Liver (tissue), 3 donors: ENCODE measurements around the gene DNAH8.

Experiments used
- GABPA ChIP-seq, 2 donors: IDR thresholded peaks in 1 of 2; conservative IDR thresholded peaks in 1 of 2; 2 replicates each; pipeline ENCODE4 v1.6.1; 2016; ENCODE audit warnings: antibody characterized with exemption in 2 of 2, mild to moderate bottlenecking in 1 of 2, moderate library complexity in 1 of 2
- JUND ChIP-seq, 2 donors: IDR thresholded peaks; 2 replicates each; pipeline ENCODE4 v1.6.1; 2016; ENCODE audit warnings: antibody characterized with exemption in 2 of 2
- MAX ChIP-seq: IDR thresholded peaks from 2 replicates; pipeline ENCODE4 v1.6.1; 2016; ENCODE audit warnings: antibody characterized with exemption
- RAD21 ChIP-seq, 2 donors: IDR thresholded peaks; 2 replicates each; pipeline ENCODE4 v1.6.1; 2016; ENCODE audit warnings: antibody characterized with exemption in 2 of 2, mild to moderate bottlenecking in 2 of 2
- REST ChIP-seq: IDR thresholded peaks from 2 replicates; pipeline ENCODE4 v1.6.1; 2016; ENCODE audit warnings: antibody characterized with exemption, mild to moderate bottlenecking
- TAF1 ChIP-seq: conservative IDR thresholded peaks from 2 replicates; pipeline ENCODE4 v1.6.1; 2016; ENCODE audit warnings: antibody characterized with exemption, mild to moderate bottlenecking
- YY1 ChIP-seq: IDR thresholded peaks from 2 replicates; pipeline ENCODE4 v1.6.1; 2016; ENCODE audit warnings: antibody characterized with exemption, mild to moderate bottlenecking
- TF ChIP-seq, protein P1 (sequence below): fragments of 150-350 bp; IDR thresholded peaks from 2 replicates; pipeline ENCODE4 v1.5.1; 2017; ENCODE audit warnings: improper control_type of control experiment, low read depth, low read length; ENCODE audit not compliant: missing input control
- TF ChIP-seq, protein P2 (sequence below): IDR thresholded peaks from 2 replicates; pipeline ENCODE4 v1.6.1; 2016; ENCODE audit warnings: antibody characterized with exemption
- donor health status: healthy.
- donor health status: healthy.

DNA sequence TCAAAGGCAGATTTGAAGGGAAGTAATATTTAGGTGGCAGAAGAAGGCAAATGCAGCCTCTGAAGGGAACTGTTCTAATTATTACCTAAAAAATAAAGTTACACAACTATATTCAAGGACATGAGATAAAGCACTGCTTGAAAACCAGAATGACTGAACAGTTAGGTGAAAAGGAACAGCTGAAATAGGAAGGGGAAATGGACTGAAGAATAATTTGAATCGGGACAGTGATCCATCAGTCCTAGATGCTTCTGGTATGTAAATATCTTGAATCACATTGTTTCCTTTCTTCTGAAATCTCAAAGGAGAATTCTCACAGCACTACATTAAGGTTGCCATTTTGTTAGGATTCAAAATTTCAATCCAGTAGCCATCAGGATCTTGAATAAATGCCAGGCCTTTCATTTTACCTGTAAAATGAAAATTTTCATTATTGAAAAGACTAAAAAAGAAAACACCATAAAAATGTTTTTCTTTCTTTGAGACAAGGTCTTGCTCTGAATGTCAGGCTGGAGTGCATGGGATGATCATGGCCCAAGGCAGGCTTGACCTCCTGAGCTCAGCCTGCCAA, 38.1 kb upstream of the DNAH8 start:
- TF ChIP-seq REST = no peak
- TF ChIP-seq, protein P1, sequence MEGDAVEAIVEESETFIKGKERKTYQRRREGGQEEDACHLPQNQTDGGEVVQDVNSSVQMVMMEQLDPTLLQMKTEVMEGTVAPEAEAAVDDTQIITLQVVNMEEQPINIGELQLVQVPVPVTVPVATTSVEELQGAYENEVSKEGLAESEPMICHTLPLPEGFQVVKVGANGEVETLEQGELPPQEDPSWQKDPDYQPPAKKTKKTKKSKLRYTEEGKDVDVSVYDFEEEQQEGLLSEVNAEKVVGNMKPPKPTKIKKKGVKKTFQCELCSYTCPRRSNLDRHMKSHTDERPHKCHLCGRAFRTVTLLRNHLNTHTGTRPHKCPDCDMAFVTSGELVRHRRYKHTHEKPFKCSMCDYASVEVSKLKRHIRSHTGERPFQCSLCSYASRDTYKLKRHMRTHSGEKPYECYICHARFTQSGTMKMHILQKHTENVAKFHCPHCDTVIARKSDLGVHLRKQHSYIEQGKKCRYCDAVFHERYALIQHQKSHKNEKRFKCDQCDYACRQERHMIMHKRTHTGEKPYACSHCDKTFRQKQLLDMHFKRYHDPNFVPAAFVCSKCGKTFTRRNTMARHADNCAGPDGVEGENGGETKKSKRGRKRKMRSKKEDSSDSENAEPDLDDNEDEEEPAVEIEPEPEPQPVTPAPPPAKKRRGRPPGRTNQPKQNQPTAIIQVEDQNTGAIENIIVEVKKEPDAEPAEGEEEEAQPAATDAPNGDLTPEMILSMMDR = no peak
- no peak for TF ChIP-seq JUND (IDR thresholded peaks at IDR 0.05)
- TF ChIP-seq YY1 = no peak
- TF ChIP-seq RAD21 (IDR thresholded peaks at IDR 0.05) = no peak
- TF ChIP-seq MAX = no peak
- no peak for TF ChIP-seq TAF1
- TF ChIP-seq, protein P2, sequence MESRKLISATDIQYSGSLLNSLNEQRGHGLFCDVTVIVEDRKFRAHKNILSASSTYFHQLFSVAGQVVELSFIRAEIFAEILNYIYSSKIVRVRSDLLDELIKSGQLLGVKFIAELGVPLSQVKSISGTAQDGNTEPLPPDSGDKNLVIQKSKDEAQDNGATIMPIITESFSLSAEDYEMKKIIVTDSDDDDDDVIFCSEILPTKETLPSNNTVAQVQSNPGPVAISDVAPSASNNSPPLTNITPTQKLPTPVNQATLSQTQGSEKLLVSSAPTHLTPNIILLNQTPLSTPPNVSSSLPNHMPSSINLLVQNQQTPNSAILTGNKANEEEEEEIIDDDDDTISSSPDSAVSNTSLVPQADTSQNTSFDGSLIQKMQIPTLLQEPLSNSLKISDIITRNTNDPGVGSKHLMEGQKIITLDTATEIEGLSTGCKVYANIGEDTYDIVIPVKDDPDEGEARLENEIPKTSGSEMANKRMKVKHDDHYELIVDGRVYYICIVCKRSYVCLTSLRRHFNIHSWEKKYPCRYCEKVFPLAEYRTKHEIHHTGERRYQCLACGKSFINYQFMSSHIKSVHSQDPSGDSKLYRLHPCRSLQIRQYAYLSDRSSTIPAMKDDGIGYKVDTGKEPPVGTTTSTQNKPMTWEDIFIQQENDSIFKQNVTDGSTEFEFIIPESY = no peak
- no peak for TF ChIP-seq GABPA (IDR thresholded peaks at IDR 0.05 in 1 of 2, conservative IDR thresholded peaks at IDR 0.05 in 1 of 2)
